CD4-positive, CD25-positive, alpha-beta regulatory T cell (primary cell): ENCODE data around the gene CPLANE2. TPM values are rescaled to one million over a fixed set of nuclear protein-coding genes. Genes with fewer than 3 reads are reported as not detected.
"Not testable (repeated sequence)": the region's sequence is repeated elsewhere in the genome, so short reads cannot be mapped to it uniquely, and the experiment has no call there.

Source experiments
- ATAC-seq, 2 donors: fragments of 150-1000 bp; cut with Tn5 transposase; one replicate each; pipeline ENCODE4 v1.10.0; 2021; ENCODE audit warnings: low read depth in 2 of 2, moderate number of reproducible peaks in 2 of 2, moderate library complexity in 1 of 2
- DNase-seq, 3 donors: peaks; one replicate each; pipeline versions ENCODE4 v3.0.0 to v3.0.0-alpha.2; 2012 to 2022; ENCODE audit warnings: mixed read lengths in 1 of 3
- H3K27ac ChIP-seq: one replicate; pipeline ENCODE4 v1.7.0; 2013; ENCODE audit warnings: mild to moderate bottlenecking, low read length; ENCODE audit not compliant: insufficient read depth, poor library complexity, severe bottlenecking
- H3K27me3 ChIP-seq: one replicate; pipeline ENCODE4 v1.7.0; 2013; ENCODE audit warnings: low read length; ENCODE audit not compliant: control insufficient read depth, insufficient read depth
- H3K36me3 ChIP-seq: one replicate; pipeline ENCODE4 v1.7.0; 2013; ENCODE audit warnings: mild to moderate bottlenecking, low read length, moderate library complexity; ENCODE audit not compliant: control insufficient read depth, insufficient read depth
- H3K4me1 ChIP-seq: 2 replicates; pipeline ENCODE4 v1.7.0; 2013; ENCODE audit warnings: mild to moderate bottlenecking, low read length; ENCODE audit not compliant: insufficient read depth, control insufficient read depth, poor library complexity, severe bottlenecking
- H3K4me3 ChIP-seq: one replicate; pipeline ENCODE4 v1.7.0; 2013; ENCODE audit warnings: low read depth, mild to moderate bottlenecking, low read length, moderate library complexity
- H3K9me3 ChIP-seq, 2 experiments: 1 replicate in 1 of 2; 2 replicates in 1 of 2; pipeline ENCODE4 v1.7.0; 2013; ENCODE audit warnings: low read length in 2 of 2, mild to moderate bottlenecking in 1 of 2, moderate library complexity in 1 of 2; ENCODE audit not compliant: control insufficient read depth in 2 of 2
- H3K27ac Mint-ChIP-seq, 3 donors: one replicate each; pipeline ENCODE4 v1.8.0; 2020 to 2022; ENCODE audit warnings: mild to moderate bottlenecking in 3 of 3, mixed read lengths in 3 of 3, moderate library complexity in 2 of 3
- H3K27me3 Mint-ChIP-seq: one replicate; pipeline ENCODE4 v1.8.0; 2022; ENCODE audit warnings: mild to moderate bottlenecking, mixed read lengths
- H3K36me3 Mint-ChIP-seq: one replicate; pipeline ENCODE4 v1.8.0; 2020; ENCODE audit warnings: mixed read lengths
- H3K4me1 Mint-ChIP-seq, 4 donors: one replicate each; pipeline ENCODE4 v1.8.0; 2020 to 2022; ENCODE audit warnings: mixed read lengths in 4 of 4, mild to moderate bottlenecking in 1 of 4
- H3K4me3 Mint-ChIP-seq, 4 donors: one replicate each; pipeline ENCODE4 v1.8.0; 2020 to 2022; ENCODE audit warnings: mild to moderate bottlenecking in 4 of 4, mixed read lengths in 4 of 4, moderate library complexity in 3 of 4
- H3K9me3 Mint-ChIP-seq, 7 donors: one replicate each; pipeline ENCODE4 v1.8.0; 2020 to 2022; ENCODE audit warnings: mixed read lengths in 7 of 7, mild to moderate bottlenecking in 3 of 7, moderate library complexity in 2 of 7
- polyA plus RNA-seq, 4 donors: library from polyadenylated mRNA; unstranded; fragments of 300-500 nt; fragmentation: Illumina TruSeq; gene quantifications; one replicate each; pipeline ENCODE4 v1.2.3, GENCODE V29; 2021
- total RNA-seq: library from RNA; stranded (reverse); gene quantifications from one replicate; pipeline ENCODE4 v1.2.3, GENCODE V29; 2022

CPLANE2 gene
- total and polyA plus RNA-seq, 5 donors from 2014 or later: 1.2 to 7.5 (median 1.5) TPM

DNA sequence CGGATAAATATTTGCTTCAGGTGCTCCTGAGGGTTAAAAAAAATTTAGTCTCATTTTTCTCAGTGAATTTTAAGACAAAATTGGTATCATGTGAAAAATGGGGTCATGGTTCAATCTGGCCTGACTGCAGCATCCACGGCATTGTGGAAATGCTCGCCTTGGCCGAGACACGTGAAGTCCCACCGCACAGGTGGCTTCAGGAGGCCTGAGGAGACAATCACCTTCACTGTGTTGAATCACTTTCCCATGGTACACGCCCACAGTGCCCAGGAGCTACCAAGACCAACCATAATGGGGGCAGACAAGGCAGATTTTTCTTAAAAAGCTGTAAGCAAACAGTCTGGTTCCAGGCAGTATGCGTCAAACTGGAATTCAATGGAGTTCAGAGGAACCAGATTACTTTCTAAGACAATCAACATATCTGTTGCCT lies 11.0 kb upstream of the CPLANE2 start:
- H3K4me3 Mint-ChIP-seq: no peak overlapping the region
- DNase-seq (no peak), ATAC-seq (no peak)
- peaks cover 44% of the 10 kb centered on the region for H3K36me3 ChIP-seq
- H3K9me3 Mint-ChIP-seq: no peaks in the 10 kb centered on the region
- H3K4me1 ChIP-seq: peaks cover 5% of the 10 kb centered on the region
- no peak overlapping the region for H3K27ac Mint-ChIP-seq
- peaks cover 0 to 14% (median 10%) of the 10 kb centered on the region in 4 donors for H3K4me1 Mint-ChIP-seq
- no peaks in the 10 kb centered on the region for H3K9me3 ChIP-seq
- H3K27ac ChIP-seq: no peak overlapping the region
- no peaks in the 10 kb centered on the region for H3K27me3 Mint-ChIP-seq
- H3K36me3 Mint-ChIP-seq: peaks cover 18% of the 10 kb centered on the region
- H3K27me3 ChIP-seq: no peaks in the 10 kb centered on the region
- no peak overlapping the region for H3K4me3 ChIP-seq

DNA sequence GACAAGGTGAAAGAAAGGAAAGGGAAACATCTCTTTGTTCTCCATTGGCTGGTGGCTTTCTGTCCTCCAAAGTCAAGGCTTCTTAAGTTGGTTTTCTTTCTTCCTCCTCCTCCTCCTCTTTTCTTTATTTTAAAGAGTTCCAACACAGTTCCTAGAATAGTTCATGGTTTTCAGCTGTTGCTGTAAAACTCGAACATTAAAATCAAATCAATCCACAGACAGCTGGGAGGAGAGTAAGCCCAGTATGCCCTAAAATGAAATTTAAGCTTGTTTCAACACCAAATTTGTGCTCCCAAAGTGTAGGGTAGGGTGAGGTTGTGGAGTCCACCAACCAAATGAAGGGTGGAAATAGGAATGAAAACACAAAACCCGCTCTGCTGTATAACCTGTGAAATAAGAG lies 10.5 kb upstream of the CPLANE2 start:
- Mint-ChIP-seq H3K27me3 (no peaks in the 10 kb centered on the region), H3K4me1 (peaks cover 0 to 13% (median 10%) of the 10 kb centered on the region in 4 donors), H3K27ac (no peak overlapping the region), H3K9me3 (no peaks in the 10 kb centered on the region), H3K36me3 (peaks cover 12% of the 10 kb centered on the region), H3K4me3 (no peak overlapping the region)
- Histone ChIP-seq H3K27ac (no peak overlapping the region), H3K36me3 (peaks cover 38% of the 10 kb centered on the region), H3K27me3 (no peaks in the 10 kb centered on the region), H3K9me3 (no peaks in the 10 kb centered on the region), H3K4me3 (no peak overlapping the region), H3K4me1 (peaks cover 5% of the 10 kb centered on the region)
- DNase-seq (no peak), ATAC-seq (no peak)

DNA sequence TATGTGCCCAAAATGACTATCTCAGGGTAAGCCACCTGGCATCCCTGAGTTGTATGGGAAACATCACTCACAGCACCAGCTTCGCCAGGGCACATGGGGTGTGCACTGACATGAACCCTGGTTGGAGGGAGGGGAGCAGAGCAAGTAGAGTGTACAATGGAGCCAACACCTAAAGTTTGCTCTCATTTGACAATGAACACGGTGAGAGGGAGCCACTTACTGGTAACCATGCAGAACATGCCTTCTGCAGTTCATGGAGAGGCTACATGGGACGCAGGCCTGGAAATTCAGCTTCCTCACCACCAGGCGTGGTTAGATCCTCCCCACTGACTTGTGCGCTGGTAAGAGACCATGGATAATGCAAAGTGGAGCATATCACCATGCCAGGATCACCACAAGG lies 10.0 kb upstream of the CPLANE2 start:
- Mint-ChIP-seq H3K36me3 (peaks cover 9% of the 10 kb centered on the region), H3K27ac (peak overlapping the region in 2 of 3 donors; percentile 38 to 40), H3K4me3 (no peak overlapping the region), H3K27me3 (no peaks in the 10 kb centered on the region), H3K4me1 (peaks cover 0 to 13% (median 9%) of the 10 kb centered on the region in 4 donors), H3K9me3 (no peaks in the 10 kb centered on the region)
- ATAC-seq (no peak), DNase-seq (no peak)
- no peaks in the 10 kb centered on the region for H3K9me3 ChIP-seq
- no peak overlapping the region for H3K4me3 ChIP-seq
- peaks cover 5% of the 10 kb centered on the region for H3K4me1 ChIP-seq
- H3K27me3 ChIP-seq: no peaks in the 10 kb centered on the region
- H3K27ac ChIP-seq: no peak overlapping the region
- peaks cover 34% of the 10 kb centered on the region for H3K36me3 ChIP-seq

DNA sequence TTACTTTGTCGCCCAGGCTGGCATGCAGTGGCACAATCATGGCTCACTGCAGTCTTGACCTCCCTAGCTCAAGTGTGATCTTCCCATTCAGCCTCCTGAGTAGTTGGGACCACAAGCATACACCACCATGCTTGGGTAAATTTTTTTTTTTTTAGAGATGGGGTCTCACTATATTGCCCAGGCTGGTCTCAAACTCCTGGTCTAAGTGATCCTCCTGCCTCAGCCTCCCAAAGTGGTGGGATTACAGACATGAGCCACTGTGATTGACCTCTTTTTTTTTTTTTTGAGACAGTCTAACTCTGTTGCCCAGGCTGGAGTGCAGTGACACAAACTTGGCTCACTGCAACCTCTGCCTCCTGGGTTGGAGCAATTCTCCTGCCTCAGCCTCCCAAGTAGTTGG lies 9.3 kb upstream of the CPLANE2 start:
- H3K4me1 ChIP-seq, H3K27me3 ChIP-seq, H3K4me3 ChIP-seq, H3K27ac ChIP-seq, H3K4me3 Mint-ChIP-seq, H3K9me3 Mint-ChIP-seq, H3K9me3 ChIP-seq, ATAC-seq, H3K27me3 Mint-ChIP-seq, DNase-seq, H3K36me3 Mint-ChIP-seq: not testable (repeated sequence)
- H3K27ac Mint-ChIP-seq: peak overlapping the region in 2 of 3 donors; percentile 42 to 71
- peaks cover 0 to 13% (median 9%) of the 10 kb centered on the region in 4 donors for H3K4me1 Mint-ChIP-seq
- H3K36me3 ChIP-seq: peaks cover 27% of the 10 kb centered on the region

DNA sequence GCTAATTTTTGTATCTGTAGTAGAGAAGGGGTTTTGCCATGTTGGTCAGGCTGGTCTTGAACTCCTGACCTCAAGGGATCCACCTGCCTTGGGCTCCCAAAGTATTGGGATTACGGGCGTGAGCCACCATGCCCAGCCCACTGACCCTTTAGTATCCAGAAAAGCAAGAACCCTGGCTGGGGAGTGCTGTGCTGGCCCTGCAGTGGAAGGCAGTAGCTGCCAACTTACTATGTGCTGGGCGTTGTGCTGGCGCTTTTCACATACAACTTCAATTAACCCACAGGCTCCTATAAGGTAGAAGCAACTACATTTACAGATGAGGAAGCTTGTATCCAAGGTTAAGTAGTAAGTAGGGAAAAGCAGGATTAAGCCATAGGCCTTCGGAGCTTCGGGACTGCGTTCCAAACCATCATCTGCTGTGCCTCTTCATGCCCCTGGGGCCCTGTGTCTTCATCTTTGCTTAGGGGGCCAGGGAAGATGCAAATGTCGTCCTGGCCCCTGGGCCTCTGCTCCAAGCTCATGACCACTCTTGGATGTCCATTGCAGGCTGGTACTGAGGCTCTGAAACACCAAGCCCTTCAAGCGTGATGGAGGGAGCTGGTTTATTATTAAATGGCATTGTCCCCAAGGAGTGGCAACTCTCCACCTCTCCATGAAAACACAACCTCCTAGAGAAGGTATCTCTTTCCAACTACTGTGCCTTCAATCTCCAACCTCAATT lies 8.7 kb upstream of the CPLANE2 start:
- ATAC-seq: no peak
- Mint-ChIP-seq H3K9me3 (no peaks in the 10 kb centered on the region), H3K36me3 (peaks cover 5% of the 10 kb centered on the region), H3K4me3 (no peak overlapping the region), H3K27me3 (no peaks in the 10 kb centered on the region), H3K27ac (peak overlapping the region in 1 of 3 donors; percentile 42), H3K4me1 (peaks cover 0 to 13% (median 9%) of the 10 kb centered on the region in 4 donors)
- Histone ChIP-seq H3K9me3 (no peaks in the 10 kb centered on the region), H3K27me3 (no peaks in the 10 kb centered on the region), H3K4me3 (no peak overlapping the region), H3K27ac (no peak overlapping the region), H3K4me1 (peaks cover 5% of the 10 kb centered on the region), H3K36me3 (peaks cover 21% of the 10 kb centered on the region)
- DNase-seq: no peak

DNA sequence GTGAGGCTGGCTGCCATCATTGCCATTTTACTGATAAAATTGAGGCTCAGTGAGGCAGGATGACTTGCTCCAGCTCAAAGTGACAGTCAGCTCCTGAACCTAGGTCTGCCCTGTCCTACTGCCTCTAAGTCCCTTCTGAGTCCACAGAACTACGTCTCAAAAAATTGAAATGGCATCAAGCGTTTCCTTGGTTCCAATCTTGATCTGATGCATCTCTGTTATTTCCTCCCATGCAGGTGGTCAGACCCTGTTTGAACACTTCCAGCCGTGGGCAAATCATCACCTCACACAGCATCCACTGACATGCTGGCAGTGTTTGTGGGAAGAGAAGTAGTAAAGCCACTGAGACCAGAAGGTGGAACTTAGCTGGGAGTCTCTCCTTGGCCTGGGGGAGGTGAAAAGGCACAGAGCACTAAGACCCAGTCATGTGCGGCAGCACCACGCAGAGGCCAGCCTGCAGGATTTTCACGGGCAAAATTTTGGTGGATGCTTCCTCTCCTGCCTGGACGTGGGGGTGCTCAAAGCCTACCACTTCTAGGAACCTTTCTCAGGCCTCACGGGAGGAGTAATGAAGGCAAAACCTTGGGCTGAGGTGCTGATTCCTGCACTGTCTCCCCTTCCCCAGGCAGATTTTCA lies 7.8 kb upstream of the CPLANE2 start:
- H3K9me3 Mint-ChIP-seq: no peaks in the 10 kb centered on the region
- ATAC-seq: no peak
- Histone ChIP-seq H3K27me3 (no peaks in the 10 kb centered on the region), H3K4me1 (peaks cover 5% of the 10 kb centered on the region), H3K36me3 (peaks cover 15% of the 10 kb centered on the region), H3K9me3 (no peaks in the 10 kb centered on the region), H3K27ac (no peak overlapping the region), H3K4me3 (no peak overlapping the region)
- H3K36me3 Mint-ChIP-seq: peaks cover 5% of the 10 kb centered on the region
- no peaks in the 10 kb centered on the region for H3K27me3 Mint-ChIP-seq
- DNase-seq: no peak
- H3K27ac Mint-ChIP-seq: peak overlapping the region in 1 of 3 donors; percentile 75
- H3K4me3 Mint-ChIP-seq: peak overlapping the region in 1 of 4 donors; percentile 8
- peaks cover 0 to 12% (median 6%) of the 10 kb centered on the region in 4 donors for H3K4me1 Mint-ChIP-seq

DNA sequence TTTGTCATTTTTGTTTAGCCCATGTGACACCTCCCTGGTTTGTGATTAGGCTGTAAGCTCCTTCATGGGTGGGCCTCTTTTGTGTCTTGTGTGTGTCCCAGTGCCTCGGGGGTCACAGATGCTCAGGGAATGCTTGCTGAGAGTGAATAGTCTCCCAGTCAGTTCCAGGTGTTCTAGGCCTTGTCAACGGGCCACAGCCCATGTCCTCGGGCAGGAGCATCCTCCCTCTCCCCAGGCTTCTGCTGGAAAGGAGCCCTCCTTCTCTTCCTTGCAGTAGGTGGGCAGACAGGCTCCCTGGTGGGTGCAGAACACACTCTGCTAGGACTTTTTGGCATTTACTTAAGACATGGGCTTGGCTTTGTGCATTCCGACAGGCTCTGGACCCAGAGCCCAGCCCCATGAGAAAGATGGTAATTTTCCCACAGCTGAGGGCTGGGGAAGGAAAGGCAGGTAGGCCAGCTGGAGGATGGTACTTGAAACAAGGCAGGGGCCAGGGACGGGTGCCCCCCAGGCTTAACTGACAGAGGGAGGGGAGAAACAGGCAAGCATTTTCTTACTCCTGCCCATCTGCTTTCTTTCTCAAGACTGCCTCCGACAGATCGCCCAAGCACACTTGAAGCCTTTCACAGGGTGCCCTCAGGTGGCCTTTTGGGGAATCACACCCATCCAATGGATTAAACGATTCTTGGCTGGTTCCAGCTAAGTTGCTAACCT lies 7.1 kb upstream of the CPLANE2 start:
- Mint-ChIP-seq H3K27me3 (no peaks in the 10 kb centered on the region), H3K4me3 (peak overlapping the region in 2 of 4 donors; percentile 19 to 21), H3K4me1 (peaks cover 0 to 10% (median 5%) of the 10 kb centered on the region in 4 donors), H3K9me3 (no peaks in the 10 kb centered on the region), H3K27ac (peak overlapping the region in 2 of 3 donors; percentile 71 to 75), H3K36me3 (peaks cover 5% of the 10 kb centered on the region)
- Histone ChIP-seq H3K9me3 (no peaks in the 10 kb centered on the region), H3K4me3 (no peak overlapping the region), H3K36me3 (peaks cover 14% of the 10 kb centered on the region), H3K27ac (no peak overlapping the region), H3K4me1 (peaks cover 5% of the 10 kb centered on the region), H3K27me3 (no peaks in the 10 kb centered on the region)
- ATAC-seq: peak; percentile 79 to 81
- peak; percentile 54 to 86 (median 72) for DNase-seq
